Common myeloid progenitor, CD34-positive (primary cell): ENCODE data around the gene ALG2.

Experiments
- CTCF ChIA-PET: fragments of 350-600 bp; sonication (Branson Sonifier 250); formaldehyde crosslinking; loops from one replicate; lab custom pipeline; 2021; ENCODE audit warnings: antibody characterized with exemption; lab: Charles Lee
- POLR2A ChIA-PET: fragments of 350-600 bp; sonication (Branson Sonifier 250); formaldehyde crosslinking; loops from one replicate; lab custom pipeline; 2021; ENCODE audit warnings: antibody characterized with exemption; lab: Charles Lee
- DNase-seq, 3 donors: peaks; one replicate each; pipeline versions ENCODE4 v3.0.0 to v3.0.0-alpha.2; 2013
- H3K27ac ChIP-seq, 2 experiments: 1 replicate in 1 of 2; 2 replicates in 1 of 2; pipeline ENCODE4 v1.7.0; 2013; ENCODE audit warnings: inconsistent platforms in 2 of 2, low read length in 2 of 2, mild to moderate bottlenecking in 2 of 2, low read depth in 1 of 2, moderate library complexity in 1 of 2; ENCODE audit not compliant: severe bottlenecking in 2 of 2, insufficient read depth in 1 of 2, poor library complexity in 1 of 2
- H3K27me3 ChIP-seq, 5 experiments: replicated peaks in 2 of 5; 1 replicate in 3 of 5; 2 replicates in 2 of 5; pipeline versions ENCODE4 v1.6.1 to v1.7.0; 2013; ENCODE audit warnings: low read length in 4 of 5, mild to moderate bottlenecking in 2 of 5, moderate library complexity in 2 of 5, inconsistent platforms in 1 of 5; ENCODE audit not compliant: insufficient read depth in 5 of 5, control insufficient read depth in 4 of 5
- H3K36me3 ChIP-seq, 4 experiments: 1 replicate in 2 of 4; 2 replicates in 2 of 4; pipeline versions ENCODE4 v1.6.1 to v1.7.0; 2013; ENCODE audit warnings: low read length in 3 of 4, control low read depth in 1 of 4, mild to moderate bottlenecking in 1 of 4; ENCODE audit not compliant: control insufficient read depth in 4 of 4, insufficient read depth in 4 of 4
- H3K4me1 ChIP-seq, 4 experiments: 1 replicate in 3 of 4; 2 replicates in 1 of 4; pipeline versions ENCODE4 v1.6.1 to v1.7.1; 2013; ENCODE audit warnings: low read length in 3 of 4, mild to moderate bottlenecking in 3 of 4, control low read depth in 1 of 4, inconsistent platforms in 1 of 4, moderate library complexity in 1 of 4; ENCODE audit not compliant: control insufficient read depth in 4 of 4, insufficient read depth in 4 of 4; ENCODE audit errors: control extremely low read depth in 1 of 4
- H3K4me3 ChIP-seq, 7 experiments: 1 replicate in 4 of 7; 2 replicates in 3 of 7; pipeline versions ENCODE4 v1.5.1 to v1.7.0; 2013; ENCODE audit warnings: mild to moderate bottlenecking in 7 of 7, low read length in 6 of 7, moderate library complexity in 6 of 7, inconsistent platforms in 2 of 7, low read depth in 2 of 7, control low read depth in 1 of 7; ENCODE audit not compliant: insufficient read depth in 4 of 7, control insufficient read depth in 1 of 7; ENCODE audit errors: extremely low read depth in 1 of 7
- H3K9me3 ChIP-seq, 5 experiments: 1 replicate in 4 of 5; 2 replicates in 1 of 5; pipeline versions ENCODE4 v1.6.1 to v1.7.1; 2013; ENCODE audit warnings: low read length in 4 of 5, mild to moderate bottlenecking in 2 of 5, inconsistent platforms in 1 of 5, low read depth in 1 of 5, moderate library complexity in 1 of 5; ENCODE audit not compliant: control insufficient read depth in 4 of 5, insufficient read depth in 2 of 5; ENCODE audit errors: control extremely low read depth in 1 of 5
- WGBS: methylation state at CpG from one replicate; pipeline ENCODE4 v1.1.5; 2013; ENCODE audit not compliant: insufficient coverage; 5-methylcytosine and 5-hydroxymethylcytosine counted together

ALG2 gene

DNA sequence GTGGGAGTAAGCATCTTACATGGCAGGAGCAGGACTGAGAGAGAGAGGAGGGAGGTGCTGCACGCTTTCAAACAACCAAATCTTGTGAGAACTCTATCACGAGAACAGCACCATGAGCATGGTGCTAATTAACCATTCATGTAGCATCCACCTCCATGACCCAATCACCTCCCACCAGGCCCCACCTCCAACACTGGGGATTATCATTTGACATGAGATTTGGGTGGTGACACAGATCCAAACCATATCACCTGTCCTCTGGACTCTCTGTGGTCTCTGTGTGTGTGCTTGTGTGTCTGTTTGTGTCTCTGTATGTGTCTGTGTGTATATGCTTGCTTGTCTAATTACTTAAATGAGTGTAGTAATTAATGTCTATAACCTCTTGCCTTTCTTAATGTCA lies 31.4 kb upstream of the ALG2 start:
- Histone ChIP-seq H3K9me3 (no peaks in the 10 kb centered on the region), H3K27me3 (no peaks in the 10 kb centered on the region), H3K36me3 (no peaks in the 10 kb centered on the region), H3K4me1 (peaks cover 0 to 14% (median 7%) of the 10 kb centered on the region in 4 experiments), H3K27ac (no peak overlapping the region), H3K4me3 (no peak overlapping the region)
- POLR2A ChIA-PET = no interaction called here
- CTCF ChIA-PET = interaction anchor here (1.6 kb wide), 1 partner anchor 22 kb away, joined by 4 read pairs; no protein-coding TSS in a partner anchor
- WGBS = no CpG with 5 or more reads among the region's 2 CpGs
- DNase-seq = no peak

DNA sequence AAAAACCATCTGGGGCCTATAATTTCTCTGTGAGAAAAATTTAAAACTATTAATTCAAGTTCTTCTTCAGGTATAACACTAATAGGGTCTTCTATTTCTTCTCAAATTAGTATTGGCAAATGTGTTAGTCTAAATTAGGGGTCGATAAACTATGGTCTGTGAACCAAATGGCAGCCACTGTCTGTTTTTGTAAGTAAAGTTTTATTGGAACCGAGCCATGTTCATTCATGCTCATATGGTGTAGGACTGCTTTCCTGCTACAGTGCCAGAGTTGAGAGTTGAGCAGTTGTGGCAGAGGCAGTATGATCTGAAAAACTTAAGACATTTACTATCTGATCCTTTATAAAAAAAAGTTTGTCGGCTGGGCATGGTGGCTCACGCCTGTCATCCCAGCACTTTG lies 29.4 kb upstream of the ALG2 start:
- ChIA-PET CTCF (no interaction called here), POLR2A (no interaction called here)
- no peaks in the 10 kb centered on the region for H3K27me3 ChIP-seq
- no peaks in the 10 kb centered on the region for H3K36me3 ChIP-seq
- DNase-seq = no peak
- peaks cover 0 to 14% (median 7%) of the 10 kb centered on the region in 4 experiments for H3K4me1 ChIP-seq
- 93% methylated on average over 4 of the region's 4 CpGs for WGBS
- H3K27ac ChIP-seq = no peak overlapping the region
- no peaks in the 10 kb centered on the region for H3K9me3 ChIP-seq
- no peak overlapping the region for H3K4me3 ChIP-seq

- peak in 2 of 3 donors; percentile 33 to 35 for DNase-seq
- Histone ChIP-seq H3K9me3 (no peaks in the 10 kb centered on the region), H3K36me3 (no peaks in the 10 kb centered on the region), H3K27me3 (no peaks in the 10 kb centered on the region), H3K4me3 (no peak overlapping the region), H3K27ac (no peak overlapping the region), H3K4me1 (peaks cover 0 to 18% (median 9%) of the 10 kb centered on the region in 4 experiments)
- ChIA-PET CTCF (interaction anchor here (0.7 to 2.2 kb wide), 4 partner anchors 9 to 973 kb away, joined by 3 to 10 read pairs (median 6); no protein-coding TSS in a partner anchor), POLR2A (no interaction called here)
Measured at GRCh38 chr9:99249619-99250018, 27.9 kb upstream of the ALG2 start.

GRCh38 chr9:99244344-99245260 lies 22.9 kb upstream of the ALG2 start:
- WGBS = 93% methylated on average over 1 of the region's 3 CpGs
- peak in 2 of 3 donors; percentile 31 to 46 for DNase-seq
- Histone ChIP-seq H3K27me3 (no peaks in the 10 kb centered on the region), H3K4me3 (no peak overlapping the region), H3K27ac (no peak overlapping the region), H3K9me3 (no peaks in the 10 kb centered on the region), H3K36me3 (no peaks in the 10 kb centered on the region), H3K4me1 (peaks cover 0 to 22% (median 4%) of the 10 kb centered on the region in 4 experiments)
- CTCF ChIA-PET = interaction anchor here (2.6 to 5.7 kb wide), 2 partner anchors 12 to 13 kb away, joined by 12 to 35 read pairs; no protein-coding TSS in a partner anchor
- POLR2A ChIA-PET = no interaction called here

DNA sequence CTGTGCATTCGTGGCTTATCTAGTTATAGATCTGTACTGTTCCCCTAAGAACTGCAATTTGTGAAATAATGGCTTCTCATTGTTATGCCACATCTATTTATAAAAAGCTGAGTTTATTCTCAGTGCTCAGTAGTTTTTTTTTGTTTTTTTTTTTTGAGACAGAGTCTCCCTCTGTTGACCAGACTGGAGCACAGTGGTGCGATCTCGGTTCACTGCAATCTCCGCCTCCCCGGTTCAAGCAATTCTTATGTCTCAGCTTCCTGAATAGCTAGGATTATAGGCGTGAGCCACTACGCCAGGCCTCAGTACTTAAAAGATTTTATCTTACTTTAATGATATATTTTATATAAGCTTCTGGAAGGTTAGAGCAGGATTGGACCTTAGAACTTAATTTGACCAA lies 19.4 kb upstream of the ALG2 start:
- H3K4me1 ChIP-seq = peaks cover 3 to 31% (median 7%) of the 10 kb centered on the region in 4 experiments
- no peak for DNase-seq
- H3K9me3 ChIP-seq = peaks cover 0 to 2% (median 0%) of the 10 kb centered on the region in 5 experiments
- ChIA-PET CTCF (interaction anchor here (1.4 to 5.7 kb wide), 3 partner anchors 9 to 26 kb away, joined by 4 to 35 read pairs (median 6); no protein-coding TSS in a partner anchor), POLR2A (no interaction called here)
- no peak overlapping the region for H3K27ac ChIP-seq
- 100% methylated on average over 4 of the region's 7 CpGs for WGBS
- no peaks in the 10 kb centered on the region for H3K36me3 ChIP-seq
- no peaks in the 10 kb centered on the region for H3K27me3 ChIP-seq
- H3K4me3 ChIP-seq = no peak overlapping the region

DNA sequence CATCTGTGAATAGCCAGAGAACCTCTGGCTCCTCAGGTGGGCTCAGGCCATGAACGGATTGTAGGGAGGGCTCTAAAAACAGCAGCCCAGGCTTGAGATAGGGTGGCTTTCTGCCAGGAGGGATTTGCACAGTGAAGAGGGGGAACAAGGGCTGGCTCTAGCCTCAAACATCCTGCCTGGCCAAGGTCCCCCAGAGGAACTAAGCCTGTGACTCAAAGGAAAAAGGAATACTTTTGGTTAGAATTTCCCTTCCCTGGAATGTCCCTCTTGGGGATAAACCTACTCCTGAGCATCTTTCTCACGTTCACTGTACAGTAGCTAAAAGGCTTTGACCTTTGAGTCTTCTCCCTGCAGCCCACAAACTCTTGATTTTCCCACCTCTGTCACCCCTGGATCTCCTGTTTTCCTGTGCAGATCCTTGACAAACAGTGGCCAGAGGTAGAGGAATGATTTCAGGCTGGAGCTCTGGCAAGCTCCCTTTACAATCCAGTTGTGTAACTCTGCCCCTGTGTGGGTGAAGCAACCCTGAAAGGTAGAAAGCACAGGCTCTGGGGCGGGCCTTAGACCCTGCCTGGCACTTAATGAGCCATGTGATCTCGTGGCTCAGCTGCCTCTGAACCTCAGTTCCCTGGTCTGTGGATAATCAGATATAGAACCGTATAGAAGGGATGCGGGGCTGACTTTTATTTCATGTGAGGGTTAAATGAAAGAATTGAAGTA lies 17.8 kb upstream of the ALG2 start:
- peak in 1 of 3 donors; percentile 14 for DNase-seq
- 54% methylated on average over 4 of the region's 6 CpGs for WGBS
- ChIA-PET CTCF (interaction anchor here (5.7 kb wide), 1 partner anchor 7 kb away, joined by 35 read pairs; no protein-coding TSS in a partner anchor), POLR2A (no interaction called here)
- Histone ChIP-seq H3K36me3 (no peaks in the 10 kb centered on the region), H3K9me3 (peaks cover 0 to 2% (median 0%) of the 10 kb centered on the region in 5 experiments), H3K27ac (no peak overlapping the region), H3K27me3 (no peaks in the 10 kb centered on the region), H3K4me3 (no peak overlapping the region), H3K4me1 (peaks cover 4 to 36% (median 16%) of the 10 kb centered on the region in 4 experiments)
